COR-L47 (cell line): ENCODE results near the gene SLC29A2.

ENCODE experiments used
- DNase-seq: peaks from one replicate; lab custom pipeline; 2025; lab: John Stamatoyannopoulos, UW

SLC29A2 gene

DNA sequence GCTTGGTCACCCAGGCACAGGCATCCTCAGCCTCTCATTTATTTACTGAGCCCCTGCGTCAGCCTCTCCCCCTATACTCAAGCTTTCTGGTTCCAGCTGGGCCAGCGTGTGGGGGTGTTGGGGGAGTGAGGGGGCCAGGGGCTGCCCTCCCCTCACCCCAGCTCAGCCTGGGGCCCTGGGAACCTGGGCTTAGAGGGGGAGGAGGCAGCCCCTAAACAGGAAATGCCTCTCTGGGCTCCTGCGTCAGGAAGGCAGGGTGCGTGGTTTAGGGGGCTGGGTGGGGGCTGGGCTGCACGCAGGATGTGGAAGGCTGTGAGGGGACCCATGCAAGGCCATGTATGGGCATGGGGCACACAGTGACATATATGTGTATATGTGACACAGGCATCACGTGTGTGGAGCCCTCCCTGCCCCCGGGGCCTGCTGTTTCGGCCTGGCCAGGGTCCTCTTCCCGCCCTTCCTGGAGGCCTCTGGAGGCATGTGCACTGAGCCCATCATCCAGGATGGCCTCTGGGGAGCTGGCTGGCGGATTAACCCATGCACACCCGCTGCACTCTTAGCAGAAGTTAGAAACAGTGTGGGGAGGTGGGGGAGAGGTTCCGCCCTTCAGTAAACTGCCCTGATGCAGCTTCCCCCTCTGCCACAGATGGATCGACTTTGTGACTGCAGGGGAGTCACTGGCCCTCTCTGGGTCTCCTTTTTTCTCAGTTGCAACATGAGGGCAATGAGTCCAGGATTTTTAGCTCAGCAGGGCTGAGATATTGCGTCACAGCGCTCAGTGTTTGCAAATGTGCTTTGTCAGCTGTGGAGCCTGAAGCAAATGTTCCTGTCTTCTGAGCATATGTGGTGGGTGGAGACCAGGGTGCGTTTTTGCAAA lies 53.6 kb downstream of the SLC29A2 start:
- DNase-seq = no peak

DNA sequence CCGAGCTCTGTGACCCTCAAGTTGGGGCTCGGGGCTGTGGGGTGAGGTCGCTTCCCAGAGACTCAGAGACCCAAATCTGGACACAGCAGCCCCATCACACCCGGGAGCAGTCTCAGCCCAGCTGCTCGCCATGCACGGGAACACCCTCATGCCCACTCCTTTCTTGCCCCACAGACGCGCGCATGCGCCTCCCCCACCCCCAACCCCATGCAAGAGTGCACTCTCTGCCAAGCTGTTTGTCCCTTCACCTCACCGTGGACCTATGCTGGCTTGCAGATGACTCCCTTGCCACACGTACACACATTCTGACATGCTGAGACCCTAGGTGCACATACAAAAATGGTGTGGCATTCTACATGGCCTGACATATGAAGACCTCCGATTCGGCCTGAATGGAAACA lies 54.2 kb downstream of the SLC29A2 start:
- no peak for DNase-seq

DNA sequence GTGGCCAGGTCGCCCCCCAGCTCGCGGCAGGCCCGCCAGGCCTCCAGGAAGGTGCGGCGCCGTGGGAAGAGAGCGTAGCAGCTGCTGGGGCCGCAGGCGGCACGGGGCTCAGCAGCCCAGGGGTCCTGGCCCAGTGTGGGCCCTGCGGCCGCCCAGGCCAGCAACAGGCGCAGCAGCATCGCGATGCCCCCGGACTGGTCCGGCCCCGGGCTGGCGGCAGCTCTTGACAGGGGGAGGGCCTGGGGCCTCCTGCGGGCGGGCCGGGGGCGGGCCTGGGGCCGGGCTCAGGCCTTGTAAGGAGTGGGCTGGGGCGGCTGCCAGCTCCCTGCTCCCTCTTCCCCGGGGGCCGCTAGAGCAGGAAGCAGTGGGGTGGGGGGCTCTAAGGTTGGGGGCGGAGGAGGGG lies 54.7 kb downstream of the SLC29A2 start, which contains the start of gene CD248:
Gene CD248 (minus strand): TSS at position 196 of the 403 bp plus-strand sequence. CDS start 17 bp downstream, at position 179.
- no peak for DNase-seq

DNA sequence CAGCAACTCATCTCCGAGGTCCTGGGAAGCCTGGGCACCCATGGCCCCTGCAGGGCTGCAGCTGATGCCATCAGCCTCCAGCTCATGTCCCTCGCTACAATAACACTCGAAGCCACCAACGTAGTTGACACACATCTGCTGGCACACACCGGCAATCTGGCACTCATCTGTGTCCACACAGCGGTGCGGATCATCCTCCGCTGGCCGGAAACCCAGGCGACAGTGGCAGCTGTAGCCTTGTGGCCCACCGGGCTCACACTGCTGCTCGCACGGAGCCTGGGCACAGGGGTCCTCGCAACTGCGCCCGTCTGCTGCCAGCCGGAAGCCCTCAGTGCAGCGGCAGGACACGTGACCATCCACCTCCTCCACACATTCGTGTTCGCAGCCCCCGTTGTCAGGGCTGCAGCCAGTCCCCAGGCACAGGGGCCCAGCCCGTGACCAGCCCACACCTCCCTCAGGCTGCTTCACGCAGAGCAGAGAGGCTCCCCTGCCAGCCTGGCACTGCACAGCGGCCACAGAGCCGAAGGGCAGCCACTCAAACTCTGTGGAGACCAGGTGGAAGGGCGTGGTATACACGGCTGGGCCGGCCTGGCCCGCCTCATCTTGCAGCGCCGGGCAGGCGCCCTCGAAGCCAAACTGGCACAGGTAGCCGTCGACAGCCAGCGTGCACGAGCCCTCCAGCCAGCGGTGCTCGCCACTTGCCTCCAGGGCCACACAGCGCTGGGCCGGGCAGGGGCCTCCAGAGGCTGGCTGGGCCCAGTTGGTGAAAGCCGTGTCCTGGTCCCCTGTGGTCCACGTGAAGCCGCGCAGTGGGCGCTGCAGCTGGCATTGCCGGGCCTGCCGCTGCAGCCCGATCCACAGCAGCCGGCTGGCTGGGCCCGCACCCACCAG lies 55.4 kb downstream of the SLC29A2 start:
- no peak for DNase-seq

DNA sequence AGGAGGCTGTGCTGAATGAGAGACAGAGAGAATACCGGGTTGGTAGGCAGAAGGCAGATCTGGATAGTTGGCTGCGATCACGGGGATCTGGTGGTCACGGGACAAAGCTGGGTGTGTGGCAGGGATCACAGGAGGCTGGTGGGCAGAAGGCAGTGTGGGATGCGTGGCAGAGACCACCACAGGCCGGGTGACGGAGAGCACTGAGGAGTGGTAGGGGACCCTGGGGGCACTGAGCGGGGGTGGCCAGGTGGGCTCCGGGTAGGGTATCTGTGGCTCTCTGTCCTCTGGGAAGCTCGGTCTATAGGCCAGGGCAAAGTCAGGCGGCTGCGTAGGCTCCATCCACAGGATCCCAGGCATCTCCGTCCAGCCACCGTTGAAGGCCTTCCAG lies 56.1 kb downstream of the SLC29A2 start:
- no peak for DNase-seq

DNA sequence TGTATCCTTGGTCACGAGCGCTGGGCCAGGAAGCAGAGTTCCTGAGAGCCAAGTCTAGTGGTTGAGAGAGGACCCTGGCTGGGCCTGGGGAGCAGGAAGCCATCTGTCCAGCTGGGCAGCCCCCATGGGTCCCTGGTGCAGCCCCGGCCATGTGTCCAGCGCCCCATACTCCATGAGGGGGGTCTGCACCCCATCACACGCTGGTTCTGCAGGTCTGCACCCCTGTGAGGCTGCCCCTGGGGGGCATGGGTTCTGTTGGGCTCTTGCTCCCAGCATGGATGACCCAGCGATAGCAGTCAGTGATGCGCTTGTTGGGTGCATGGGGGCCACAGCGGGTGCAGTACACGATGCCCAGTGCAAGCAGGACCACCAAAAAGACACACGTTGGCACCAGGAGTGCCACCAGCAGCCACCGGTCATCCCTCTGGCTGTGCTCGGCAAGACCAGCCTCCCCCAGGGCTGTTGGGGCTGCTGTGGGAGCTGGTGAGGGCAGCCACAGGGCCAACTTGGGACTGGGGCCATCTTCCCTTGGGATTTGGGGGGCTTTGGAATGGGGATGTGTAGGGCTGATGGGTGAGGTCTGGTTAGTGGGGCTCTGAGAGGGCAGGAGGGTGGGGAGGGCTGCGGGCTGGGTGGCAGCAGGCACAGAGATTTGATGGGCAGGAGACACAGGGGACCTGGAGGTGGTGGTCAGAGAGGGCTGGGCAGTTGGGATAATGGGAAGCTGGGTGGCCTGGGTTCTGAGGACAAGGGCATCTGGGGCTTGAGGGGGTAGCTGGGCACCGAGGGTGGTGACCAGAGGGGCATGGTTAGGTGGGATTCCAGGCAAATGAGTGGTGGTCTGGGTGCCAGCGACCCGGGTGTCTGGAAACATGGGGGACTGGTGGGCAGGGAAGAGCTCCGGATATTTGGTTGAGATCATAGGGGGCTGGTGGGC lies 56.7 kb downstream of the SLC29A2 start:
- DNase-seq = no peak

DNA sequence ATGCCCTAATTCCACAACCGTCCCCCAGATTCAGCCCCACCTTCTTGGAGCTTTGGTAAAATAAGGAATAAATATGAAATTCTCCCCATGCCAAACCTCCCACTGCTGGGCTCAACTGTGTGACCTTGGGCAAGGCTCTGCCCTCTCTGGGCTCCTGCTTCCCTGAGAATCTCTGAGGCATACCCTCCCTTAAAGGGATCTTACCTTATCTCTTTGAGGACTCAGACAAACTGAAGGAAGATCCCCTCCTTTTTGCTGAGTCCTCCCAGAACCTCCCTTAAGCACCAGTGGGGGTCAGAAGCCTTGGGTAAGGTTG lies 57.4 kb downstream of the SLC29A2 start:
- no peak for DNase-seq

DNA sequence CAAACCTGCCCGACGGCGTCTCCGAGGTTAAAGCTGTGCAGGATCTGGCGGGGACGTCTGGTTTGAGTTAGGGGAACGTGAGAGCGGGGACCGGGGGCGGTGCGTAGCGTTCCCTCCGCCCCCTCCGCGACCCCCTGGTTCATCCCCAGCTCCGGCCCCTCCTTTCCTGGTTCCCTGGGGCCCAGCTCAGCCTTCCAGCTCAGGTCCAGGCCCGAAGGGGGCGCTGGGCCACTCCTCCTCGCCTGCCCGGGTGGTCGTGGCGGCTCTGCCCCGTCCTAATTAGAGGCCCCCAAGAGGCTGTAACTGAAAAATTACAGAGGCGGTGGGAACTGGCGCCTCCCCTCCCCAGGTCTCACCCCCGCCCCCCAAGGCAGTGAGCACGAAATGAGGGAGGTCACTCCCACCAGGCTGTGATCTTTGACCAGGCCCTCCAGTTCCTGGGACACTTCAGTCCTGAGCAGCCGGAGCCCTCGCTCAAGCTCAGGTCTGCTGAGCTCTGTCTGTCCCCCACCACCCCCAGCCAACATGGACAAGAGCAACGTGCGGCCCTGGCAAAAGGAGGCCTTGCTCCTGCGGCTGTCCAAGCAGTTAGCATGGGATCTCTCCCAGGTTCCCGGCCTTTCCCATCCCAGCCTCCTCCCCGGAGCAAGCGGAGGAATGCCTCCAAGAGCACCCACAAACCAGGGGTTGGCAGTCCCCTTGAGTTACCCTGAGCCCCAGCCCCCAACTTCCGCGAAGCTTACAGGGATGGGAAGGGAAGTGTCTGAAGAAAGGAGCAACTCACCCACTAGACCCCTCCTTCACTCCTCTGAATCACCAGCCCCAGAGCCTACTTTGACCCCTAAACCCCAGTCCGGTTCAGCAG lies 58.0 kb downstream of the SLC29A2 start:
- DNase-seq = no peak

DNA sequence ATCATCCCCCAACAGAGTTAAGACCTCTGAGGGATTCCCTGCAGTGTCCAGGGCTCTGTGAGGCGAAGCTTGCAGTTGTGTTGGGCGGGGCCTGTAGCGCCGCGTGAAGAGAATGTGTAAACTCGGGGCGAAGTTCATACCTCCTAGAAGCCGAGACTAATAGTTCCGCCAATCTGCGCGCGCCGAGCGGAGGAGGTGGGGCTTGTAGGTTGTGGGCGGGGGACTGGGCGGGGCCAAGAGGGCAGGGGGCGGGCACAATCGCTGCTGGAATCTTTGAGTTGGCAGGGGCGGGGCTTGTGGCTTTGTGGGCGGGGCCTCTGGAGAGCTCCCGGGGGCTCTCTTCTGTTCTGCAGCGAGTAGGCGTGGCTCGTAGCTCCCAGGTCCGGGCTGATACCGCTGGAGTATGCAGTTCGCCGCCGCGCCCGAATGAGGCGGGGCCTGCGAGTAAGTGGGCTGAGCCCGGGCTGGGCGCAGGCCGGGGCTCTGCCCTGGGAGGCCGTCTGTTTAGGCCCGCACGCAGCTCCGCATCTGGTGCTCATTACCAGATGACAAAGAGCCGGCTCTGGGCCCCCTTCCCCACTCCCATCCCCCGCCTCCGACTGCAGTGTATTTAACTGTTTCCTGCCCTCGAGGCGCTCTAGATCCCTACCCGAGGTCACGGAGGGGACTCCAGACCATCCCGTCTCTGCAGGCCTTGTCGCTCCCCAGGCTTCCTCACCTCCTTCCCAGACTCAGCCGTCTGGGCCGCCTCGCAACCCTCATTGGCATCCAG lies 58.8 kb downstream of the SLC29A2 start:
- DNase-seq = peak; percentile 86
